Stimulated activated CD8-positive, alpha-beta memory T cell treated with anti-CD3 and anti-CD28 coated beads, Interleukin-7, amount 100 ng/mL, for 4 hours (primary cell): ENCODE measurements around the gene DMPK.
"Not testable (repeated sequence)": the region's sequence is repeated elsewhere in the genome, so short reads cannot be mapped to it uniquely, and the experiment has no call there.

Experiments used
- DNase-seq, 2 donors: peaks; one replicate each; pipeline ENCODE4 v3.0.0-alpha.2; 2020; ENCODE audit warnings: low read depth in 2 of 2

Gene DMPK

DNA sequence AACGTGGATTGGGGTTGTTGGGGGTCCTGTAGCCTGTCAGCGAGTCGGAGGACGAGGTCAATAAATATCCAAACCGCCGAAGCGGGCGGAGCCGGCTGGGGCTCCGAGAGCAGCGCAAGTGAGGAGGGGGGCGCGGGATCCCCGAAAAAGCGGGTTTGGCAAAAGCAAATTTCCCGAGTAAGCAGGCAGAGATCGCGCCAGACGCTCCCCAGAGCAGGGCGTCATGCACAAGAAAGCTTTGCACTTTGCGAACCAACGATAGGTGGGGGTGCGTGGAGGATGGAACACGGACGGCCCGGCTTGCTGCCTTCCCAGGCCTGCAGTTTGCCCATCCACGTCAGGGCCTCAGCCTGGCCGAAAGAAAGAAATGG is 12.5 kb downstream of the DMPK start:
- DNase-seq: peak in 1 of 2 donors; percentile 33

DNA sequence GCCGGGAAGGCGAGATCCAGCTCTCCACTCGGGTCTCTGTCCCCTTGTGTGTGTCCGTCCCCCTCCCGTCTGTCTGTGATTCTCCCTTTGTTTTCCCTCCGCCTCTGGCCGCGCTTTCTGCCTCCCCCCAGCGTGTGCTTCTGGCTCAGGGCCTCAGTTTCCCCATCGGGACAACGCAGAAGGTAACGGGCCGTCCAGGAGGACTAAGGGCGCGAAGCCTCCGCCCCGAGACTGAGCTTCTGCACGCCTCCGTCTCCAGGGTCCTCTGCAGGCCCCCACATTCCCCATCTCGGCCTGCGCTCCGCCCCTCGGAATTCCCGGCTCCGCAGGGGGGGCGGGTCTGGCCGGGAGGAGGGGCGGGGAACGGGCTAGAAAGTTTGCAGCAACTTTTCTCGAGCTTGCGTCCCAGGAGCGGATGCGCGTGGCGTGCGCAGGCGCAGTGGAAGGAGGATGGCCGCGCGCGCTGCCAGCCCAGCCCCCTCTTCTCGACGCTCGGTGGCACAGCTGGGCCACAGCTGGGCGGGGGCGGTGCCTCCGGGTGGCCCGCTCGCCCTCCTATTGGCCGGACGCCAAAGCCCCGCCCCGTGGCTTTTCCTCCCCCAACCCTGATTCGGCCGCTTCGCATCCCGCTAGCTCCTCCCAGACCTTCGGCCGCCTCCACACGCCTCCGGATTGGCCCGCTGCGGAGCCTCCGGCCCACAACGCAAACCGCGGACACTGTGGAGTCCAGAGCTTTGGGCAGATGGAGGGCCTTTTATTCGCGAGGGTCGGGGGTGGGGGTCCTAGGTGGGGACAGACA is 13.1 kb downstream of the DMPK start, which contains the start of gene SIX5:
Gene SIX5, minus strand, starts transcription at position 269 of the 799 bp plus-strand sequence. CDS start 408 bp downstream, outside the sequence.
- DNase-seq: peak; percentile 83 to 91

DNA sequence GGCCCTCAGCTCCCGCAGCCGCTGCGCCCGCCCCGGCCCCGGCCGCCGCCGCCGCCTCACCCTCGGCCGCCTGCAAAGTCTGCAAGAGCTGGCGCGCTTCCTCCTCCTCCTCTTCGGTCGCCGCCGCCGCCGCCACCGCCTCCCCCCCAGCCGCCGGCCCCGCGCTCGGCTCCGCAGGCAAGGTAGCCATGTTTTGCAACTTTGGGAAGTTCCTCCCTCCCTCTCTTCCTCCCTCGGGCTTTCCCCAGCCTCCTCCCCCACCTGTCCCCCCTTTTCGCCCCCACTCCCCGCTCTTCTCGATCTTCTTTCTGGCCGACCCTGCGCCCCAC is 13.7 kb downstream of the DMPK start:
- peak in 1 of 2 donors; percentile 37 for DNase-seq

DNA sequence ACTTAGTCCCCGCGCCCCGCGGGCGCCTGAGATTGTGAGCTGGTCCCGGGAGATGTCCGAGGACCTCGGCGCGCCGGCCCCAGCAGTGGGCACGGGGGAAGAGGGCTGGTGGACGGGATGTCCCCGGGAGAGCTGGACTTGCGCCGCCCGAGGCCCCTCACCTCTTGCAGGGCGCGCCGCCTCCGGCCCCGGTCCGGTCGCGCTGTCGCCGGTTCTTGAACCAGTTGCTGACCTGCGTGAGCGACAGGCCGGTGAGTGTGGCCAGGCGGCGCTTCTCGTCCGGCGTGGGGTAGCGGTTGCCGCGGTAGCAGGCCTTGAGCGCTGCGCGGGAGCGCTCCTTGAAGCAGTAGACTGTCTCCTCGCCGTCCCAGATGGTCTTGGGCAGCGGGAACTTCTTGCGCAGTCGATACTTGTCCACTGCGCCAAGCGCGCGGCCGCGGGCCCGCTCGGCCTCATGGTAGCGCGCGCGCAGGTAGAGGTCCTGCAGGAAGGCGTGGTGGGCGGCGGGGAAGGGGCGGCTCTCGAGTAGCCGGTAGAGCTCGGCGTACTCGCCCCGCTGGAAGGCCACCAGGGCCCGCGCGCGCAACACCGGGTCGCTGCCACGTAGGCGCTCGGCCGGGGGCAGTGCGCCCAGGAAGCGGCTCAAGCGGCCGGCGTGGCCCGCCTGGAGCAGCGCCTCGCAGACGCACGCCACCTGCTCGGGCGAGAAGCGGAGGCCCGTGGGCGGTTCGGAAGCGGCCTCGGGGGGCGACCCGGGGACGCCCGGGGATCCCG is 14.2 kb downstream of the DMPK start:
- no peak for DNase-seq

DNA sequence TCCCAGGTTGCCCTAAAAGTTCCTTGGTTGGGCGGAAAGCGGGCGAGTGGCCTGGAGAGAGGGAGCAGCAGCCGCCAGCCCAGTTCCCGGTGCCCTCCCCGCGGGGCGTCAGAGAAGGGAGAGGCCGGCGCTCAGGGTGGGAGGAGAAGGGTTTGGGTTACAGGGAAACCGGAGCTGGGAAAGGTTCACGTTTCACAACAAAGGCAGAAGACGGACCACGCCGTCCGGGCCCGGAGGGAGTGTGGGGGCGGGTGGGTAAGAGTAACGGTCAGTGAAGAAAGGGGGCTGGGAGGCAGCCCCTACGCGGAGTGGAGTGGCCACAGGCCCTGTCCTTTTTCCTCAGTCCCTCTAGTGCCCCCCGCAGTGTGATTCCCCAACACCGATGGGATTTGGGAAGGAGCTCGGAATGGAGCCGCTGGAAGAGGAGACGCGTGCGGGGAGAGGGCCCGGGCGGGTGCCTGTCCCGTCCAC is 14.8 kb downstream of the DMPK start:
- DNase-seq: no peak

DNA sequence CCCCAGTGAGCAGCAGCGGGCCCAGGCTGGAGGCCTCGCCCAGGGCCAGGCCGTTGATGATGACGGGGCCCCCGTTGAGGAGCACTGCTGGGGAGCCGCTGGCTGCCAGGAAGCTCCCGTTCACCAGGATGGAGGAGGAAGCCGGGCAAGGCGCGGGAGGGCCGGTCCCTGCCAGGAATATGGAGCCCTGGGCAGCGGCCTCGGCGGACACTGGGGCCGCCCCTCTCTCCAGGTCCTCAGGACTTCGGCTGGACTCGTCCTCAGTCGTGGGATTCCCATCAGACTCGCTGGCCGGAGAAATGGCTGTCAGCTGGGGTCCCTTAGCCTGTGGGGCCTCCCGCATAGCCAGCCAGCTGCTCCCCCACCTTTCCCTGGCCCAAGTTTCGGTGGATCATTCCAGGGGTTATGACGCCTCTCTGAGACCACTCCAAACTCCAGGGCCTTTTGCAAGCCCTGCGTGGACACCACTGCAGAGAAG is 15.4 kb downstream of the DMPK start:
- no peak for DNase-seq

DNA sequence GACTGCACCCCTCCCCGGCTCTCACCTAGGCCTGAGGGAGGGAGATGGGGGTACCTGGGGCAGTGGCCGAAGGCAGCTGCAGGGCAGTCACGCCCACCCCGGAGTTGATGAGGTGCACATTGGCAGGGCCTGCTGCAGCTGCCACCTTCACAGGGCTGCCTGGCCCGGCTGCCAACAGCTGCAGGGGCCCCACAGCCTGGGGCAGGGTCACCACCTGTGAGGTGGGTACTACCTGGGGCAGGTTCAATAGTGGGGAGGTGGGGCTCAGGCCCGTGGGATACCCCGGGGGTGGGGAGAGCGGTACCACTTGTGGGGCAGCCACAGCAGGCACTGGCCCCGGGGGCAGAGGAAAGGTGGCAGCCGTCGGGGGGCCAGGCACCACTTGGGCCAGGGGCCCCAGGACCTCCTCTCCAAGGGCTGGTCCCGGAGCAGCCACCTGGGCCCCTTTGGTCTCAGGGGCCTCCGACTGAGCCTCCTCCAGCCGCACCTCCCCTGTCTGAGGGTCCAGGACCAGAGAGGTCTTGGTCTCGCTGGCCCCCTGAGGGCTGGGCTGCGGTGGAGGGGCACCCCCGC is 15.9 kb downstream of the DMPK start:
- DNase-seq: no peak

DNA sequence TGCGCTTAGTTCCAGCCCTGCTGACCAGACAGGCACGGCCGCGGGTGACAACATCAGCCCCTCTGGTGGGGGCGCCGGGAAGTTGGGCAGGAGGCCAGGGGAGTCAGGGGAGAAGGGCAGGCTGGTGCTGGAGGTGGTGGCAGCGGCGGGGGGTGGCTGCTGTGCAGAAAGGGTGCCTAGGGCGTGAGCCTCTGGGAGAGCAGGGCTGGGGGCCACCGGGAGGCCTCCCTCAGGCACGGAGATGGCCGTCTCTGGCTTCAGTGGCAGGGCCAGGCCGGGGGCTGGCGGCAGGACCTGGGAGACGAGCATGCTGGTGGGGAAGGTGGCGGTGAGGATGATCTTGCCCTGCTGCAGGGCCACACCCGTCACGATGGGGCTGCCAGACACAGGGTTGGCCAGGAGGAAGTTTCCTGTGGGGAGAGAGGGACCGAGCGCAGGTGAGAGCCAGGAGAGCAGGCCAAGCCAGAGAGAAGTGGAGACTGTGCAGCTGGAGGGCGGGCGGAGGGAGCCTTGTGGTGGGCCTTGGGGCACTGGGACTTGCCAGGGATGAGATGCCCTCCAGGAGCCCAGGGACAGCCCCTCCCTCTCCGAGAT is 16.5 kb downstream of the DMPK start:
- no peak for DNase-seq

DNA sequence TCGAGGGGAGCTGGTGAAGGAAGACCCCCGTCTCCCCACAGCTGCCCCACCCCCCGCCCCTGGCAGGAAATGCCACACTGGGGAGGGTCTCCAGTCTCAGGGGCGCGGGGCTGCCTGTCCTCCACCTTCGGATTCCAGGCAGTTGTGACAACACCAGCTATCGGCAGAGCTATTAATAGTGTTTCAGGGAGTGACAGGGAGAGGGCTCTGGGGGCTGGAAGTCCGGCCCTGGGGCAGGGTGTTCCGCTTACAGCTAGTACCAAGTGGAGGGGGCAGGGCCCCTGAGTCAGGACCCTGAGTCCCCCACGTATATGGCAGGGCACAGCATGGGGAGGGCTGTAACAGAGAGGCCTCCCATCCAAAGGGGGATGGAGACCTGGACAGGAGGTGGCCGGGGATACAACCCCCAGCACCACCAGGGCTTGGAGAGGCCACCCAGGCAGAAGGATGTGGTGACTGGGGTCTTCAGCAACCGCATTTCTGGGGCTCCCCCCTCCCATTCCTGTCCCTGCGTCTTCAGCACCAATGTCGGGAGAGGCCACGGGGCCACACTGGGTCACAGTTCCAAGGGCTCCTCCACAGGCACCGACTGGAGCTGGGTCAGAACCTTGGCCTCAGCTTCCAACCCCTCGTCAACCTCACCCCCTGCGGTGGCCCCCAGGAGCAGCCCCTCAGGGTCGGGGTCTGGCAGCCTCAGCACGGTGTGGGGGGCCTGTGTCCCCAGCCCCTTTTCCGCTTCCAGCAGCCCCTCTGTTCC is 17.2 kb downstream of the DMPK start:
- DNase-seq: no peak

DNA sequence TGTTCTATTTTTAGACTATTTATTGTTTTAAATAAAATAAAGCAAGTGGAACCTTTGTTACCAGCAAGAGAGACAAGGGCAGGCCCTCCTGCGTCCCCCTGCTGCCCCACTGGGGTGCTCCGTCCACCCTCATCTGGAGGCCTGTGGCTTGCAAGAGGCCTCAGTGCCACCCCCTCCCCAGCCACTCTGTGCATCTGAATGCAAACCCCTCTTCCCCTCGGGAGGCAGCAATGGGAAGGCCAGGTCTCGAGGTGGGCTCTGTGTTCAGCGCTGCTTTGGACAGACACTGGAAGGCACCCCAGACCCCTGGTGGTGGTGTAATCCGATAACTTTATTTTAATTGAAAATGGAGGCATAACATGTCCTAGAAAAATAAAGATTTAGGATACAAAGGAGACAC is 17.8 kb downstream of the DMPK start:
- no peak for DNase-seq

DNA sequence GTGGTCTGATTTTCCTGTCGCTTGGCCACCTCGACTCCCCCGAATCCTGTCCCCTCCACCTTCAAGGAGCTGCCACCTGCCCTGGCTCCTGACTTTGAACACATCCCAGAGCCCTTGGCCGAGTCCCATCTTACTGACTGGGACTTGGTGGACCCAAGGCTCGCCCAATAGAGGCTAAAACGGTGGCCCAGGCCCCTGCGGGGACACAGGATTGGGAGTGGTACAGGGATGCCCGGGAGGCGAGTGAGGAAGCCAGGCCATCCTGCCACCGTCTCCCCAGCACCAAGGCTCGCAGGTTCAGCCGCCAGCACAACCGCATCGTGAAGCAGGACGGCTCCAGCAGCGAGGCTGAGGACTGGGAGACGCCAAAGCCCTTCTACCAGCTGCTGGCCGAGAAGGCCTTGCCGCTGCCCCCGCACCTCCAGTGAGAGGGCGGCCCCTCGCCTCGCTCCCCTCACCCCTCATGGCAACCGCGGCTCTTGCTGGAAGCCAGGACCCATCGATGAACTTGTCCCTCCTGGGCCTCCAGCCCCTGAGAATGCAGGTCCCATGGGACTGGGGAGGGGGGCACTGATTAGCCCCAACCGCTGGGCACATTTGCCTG is 18.5 kb downstream of the DMPK start:
- no peak for DNase-seq

DNA sequence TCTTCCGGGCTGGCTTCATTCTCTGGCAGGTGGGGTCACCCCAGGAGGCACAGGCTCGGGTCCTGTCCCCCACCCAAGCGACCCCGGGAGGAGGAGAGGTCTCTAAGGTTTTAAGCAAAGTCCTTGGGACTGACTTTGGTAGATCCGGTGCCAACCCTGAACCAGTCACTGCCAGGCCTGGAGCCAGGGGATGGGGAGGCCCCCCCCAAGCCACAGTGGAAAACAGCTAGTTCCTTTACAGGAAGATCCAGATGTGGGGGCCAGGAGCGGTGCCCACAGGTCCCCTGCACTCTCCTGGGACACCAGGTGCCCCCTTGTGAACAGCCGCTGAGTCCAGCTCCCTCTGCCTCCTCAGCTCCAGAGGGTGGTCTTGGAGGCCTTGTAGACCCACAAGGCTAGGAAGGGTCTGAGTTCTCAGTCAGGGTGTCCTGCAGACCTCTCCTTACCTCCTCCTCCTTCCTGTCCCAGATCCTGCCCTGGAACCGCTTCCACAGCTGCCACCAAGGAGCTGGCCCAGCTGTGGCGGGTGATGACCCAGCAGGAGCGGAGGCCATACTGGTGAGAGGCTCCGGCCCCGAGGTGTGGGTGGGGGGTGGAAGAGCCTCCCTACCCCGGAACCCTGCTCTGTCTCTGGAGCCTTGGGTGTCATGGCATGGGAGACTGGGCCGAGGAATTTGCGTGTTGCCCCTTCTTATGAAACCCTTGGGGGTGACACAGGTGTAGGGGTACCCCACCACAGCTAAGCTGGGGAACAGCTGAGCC is 19.2 kb downstream of the DMPK start:
- no peak for DNase-seq

DNA sequence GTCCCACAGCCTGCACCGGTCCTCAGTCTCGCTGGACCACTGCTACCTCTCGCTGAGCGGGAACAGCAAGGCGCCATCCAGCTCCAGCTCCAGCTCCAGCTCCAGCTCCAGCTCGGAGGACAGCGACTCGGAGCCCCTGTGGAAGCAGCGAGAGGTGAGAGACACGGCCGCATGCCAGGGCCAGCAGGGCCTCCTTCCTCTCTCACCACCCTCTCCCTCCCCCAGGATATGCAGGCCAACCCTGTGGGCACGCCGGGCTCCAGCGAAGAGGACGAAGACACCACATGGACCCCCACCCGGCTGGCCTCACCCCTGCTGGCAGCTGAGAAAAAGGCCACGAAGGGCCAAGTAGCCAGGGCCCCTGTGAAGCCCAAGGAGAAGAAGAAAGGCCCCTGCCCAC is 20.6 kb downstream of the DMPK start:
- DNase-seq: no peak

DNA sequence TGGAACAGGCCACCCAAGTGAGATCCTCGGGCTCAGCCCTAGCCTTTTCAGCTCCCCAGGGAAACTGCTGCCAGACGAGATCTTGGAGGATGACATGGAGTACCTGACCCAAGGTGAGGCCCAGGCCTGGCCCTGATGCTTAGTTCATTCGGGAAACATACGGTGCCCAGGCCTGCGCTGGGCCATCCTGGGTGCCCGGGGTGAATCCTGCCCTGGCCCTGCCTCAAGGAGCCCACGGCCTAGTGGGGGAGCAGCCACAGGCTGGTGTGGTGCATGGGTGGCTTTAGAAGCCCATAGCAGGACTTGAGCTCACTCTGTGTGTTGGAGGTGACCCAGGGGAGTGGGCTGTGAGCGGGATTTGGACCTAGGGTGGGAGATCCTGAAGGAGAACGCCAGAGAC is 23.4 kb downstream of the DMPK start:
- no peak for DNase-seq

DNA sequence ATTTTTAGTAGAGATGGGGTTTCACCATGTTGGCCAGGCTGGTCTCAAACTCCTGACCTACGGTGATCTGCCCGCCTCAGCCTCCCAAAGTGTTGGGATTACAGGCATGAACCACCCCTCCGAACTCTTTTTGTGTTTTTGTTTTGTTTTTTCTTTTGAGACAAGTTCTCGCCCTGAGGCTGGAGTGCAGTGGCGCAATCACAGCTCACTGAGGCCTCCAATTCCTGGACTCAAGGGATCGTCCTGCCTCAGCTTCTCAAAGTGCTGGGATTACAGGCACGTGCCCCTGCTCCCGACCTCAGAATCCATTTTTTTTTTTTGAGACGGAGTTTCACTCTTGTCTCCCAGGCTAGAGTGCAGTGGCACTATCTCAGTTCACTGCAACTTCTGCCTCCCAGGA is 24.6 kb downstream of the DMPK start:
- DNase-seq: no peak

DNA sequence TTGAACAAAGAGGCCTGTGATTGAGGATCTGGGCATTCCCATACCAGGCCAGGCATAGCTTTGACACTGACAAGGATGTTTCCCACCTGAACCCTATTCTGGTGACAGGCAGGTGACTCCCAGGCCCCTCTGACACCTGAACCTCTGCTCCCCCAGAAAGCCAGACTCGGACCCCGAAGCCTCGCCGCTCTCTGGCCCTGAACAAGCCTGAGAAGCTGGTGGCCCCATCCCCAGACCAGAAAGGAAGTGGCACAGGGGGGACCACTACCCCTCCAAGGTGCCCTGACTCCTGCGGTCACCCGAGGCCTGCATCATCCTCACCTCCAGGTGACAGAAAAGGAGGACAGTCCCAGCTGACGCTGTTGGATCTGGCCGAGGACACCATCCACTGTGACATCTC is 28.0 kb downstream of the DMPK start:
- no peak for DNase-seq

DNA sequence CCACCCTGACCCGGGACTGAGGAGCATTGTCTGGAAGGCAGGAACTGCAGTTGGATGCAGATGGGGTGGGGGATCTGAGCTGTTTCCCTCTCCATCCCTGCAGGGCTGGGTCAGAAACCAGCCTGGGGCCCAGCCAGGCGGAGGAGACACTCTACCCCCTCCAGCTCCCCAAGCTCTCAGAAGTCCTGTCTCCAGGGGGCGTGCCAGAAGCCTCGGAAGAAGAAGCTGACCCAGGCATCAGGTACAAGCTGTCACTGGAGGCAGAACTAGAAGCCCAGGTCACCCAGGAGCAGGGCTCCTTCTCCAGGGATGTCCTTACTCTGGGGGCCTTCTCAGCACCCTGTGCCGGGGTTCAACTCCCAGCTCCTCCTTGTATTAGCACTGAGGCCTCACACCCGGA is 28.7 kb downstream of the DMPK start:
- DNase-seq: no peak

DNA sequence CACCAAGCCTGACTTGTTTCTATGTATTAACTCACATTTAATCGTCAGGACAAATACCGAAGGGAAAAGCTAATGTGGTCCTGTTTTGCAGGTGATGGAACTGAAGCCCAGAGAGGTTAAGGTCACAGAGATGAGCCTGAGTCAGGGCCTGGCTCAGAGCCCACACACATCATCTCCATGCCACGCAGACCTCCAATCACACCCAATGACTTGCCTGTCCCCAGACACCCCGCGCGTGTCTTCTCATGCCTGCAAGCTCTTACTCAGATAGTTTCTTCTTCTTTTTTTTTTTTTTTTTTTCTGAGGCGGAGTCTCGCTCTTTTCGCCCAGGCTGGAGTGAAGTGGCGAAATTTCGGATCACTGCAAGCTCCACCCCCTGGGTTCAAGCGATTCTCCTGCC is 29.7 kb downstream of the DMPK start:
- DNase-seq: no peak

DNA sequence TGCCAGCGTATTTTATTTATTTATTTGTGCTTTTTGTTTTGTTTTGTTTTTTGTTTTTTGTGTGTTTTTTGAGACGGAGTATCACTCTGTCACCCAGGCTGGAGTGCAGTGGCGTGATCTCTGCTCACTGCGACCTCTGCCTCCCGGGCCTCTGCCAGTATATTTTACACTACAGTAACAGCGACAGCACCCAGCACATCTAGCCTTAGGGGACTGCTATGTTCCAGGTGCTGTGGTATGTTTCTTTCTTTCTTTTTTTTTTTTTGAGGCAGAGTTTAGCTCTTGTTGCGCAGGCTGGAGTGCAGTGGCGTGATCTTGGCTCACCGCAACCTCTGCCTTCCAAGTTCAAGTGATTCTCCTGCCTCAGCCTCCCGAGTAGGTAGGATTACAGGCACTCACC is 30.8 kb downstream of the DMPK start:
- not testable (repeated sequence) for DNase-seq

DNA sequence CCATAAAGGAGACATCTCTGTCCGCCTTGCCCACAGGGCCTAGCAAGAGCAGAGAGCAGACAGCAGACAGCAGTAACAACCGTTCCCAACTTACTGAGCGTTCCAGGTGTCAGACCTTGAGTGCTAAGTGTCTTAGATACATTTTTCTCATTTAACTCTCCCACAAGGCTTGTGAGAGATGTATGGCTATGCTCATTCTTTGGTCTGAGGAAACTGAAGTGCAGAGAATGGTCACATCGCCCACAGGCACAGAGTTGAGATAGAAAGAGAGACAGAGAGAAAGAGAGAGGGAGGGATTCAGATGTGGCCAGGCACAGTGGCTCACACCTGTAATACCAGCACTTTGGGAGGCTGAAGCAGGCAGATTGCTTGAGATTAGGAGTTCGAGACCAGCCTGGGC is 34.8 kb downstream of the DMPK start:
- DNase-seq: no peak
